ENCODE data around the gene ANKRD35. TPM values are rescaled to one million over a fixed set of nuclear protein-coding genes. Genes with fewer than 3 reads are reported as not detected.

The ANKRD35 gene
- total and polyA plus RNA-seq, 10 of the 15 experiments (the other 5 are each of a cell fraction or from before 2014, with no cell fraction given): 0.01 to 0.08 TPM; not detected in 8

GRCh38 chr1:145892486-145893087 lies 6.9 kb upstream of the ANKRD35 start (continued):
- TF ChIP-seq, protein P1, sequence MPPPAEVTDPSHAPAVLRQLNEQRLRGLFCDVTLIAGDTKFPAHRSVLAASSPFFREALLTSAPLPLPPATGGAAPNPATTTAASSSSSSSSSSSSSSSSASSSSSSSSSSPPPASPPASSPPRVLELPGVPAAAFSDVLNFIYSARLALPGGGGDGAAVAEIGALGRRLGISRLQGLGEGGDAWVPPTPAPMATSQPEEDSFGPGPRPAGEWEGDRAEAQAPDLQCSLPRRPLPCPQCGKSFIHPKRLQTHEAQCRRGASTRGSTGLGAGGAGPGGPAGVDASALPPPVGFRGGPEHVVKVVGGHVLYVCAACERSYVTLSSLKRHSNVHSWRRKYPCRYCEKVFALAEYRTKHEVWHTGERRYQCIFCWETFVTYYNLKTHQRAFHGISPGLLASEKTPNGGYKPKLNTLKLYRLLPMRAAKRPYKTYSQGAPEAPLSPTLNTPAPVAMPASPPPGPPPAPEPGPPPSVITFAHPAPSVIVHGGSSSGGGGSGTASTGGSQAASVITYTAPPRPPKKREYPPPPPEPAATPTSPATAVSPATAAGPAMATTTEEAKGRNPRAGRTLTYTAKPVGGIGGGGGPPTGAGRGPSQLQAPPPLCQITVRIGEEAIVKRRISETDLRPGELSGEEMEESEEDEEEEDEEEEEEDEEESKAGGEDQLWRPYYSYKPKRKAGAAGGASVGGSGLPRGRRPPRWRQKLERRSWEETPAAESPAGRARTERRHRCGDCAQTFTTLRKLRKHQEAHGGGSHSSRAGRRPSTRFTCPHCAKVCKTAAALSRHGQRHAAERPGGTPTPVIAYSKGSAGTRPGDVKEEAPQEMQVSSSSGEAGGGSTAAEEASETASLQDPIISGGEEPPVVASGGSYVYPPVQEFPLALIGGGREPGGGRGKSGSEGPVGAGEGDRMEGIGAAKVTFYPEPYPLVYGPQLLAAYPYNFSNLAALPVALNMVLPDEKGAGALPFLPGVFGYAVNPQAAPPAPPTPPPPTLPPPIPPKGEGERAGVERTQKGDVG (CRISPR knock-in tag; IDR thresholded peaks at IDR 0.05): no peak

- H3K4me3 ChIP-seq: no peak overlapping the region
- no peaks in the 10 kb centered on the region for H3K4me1 ChIP-seq (ENCODE audit: control insufficient read depth, insufficient read depth, low read length)
- H4K20me1 ChIP-seq (ENCODE audit: control insufficient read depth, insufficient read depth): no peaks in the 10 kb centered on the region
- no peak for DNase-seq (ENCODE audit: low read depth, low spot score)
- ChIA-PET SMC1A (ENCODE audit: uncharacterized antibody, unreplicated experiment) (interaction anchor here (0.6 to 2.7 kb wide), 25 partner anchors 9 to 140 kb away, joined by 3 to 12 read pairs (median 4); partner anchors contain the start of genes HJV, LIX1L and PIAS3), POLR2A (interaction anchor here (1.0 kb wide), 2 partner anchors 32 to 72 kb away, joined by 3 to 4 read pairs; partner anchors contain the start of genes ANKRD34A and POLR3GL), CTCF (interaction anchor here (0.6 to 5.9 kb wide), 32 partner anchors 9 to 141 kb away, joined by 3 to 66 read pairs (median 5); partner anchors contain the start of genes ANKRD34A, HJV, ITGA10 and LIX1L), RAD21 (ENCODE audit: unreplicated experiment) (interaction anchor here (0.8 to 2.8 kb wide), 12 partner anchors 11 to 120 kb away, joined by 3 to 10 read pairs (median 4); partner anchors contain the start of genes LIX1L, NUDT17 and PIAS3)
- H3K36me3 ChIP-seq (ENCODE audit: control insufficient read depth in 2 of 2, insufficient read depth in 2 of 2, low read length in 1 of 2): no peaks in the 10 kb centered on the region
- WGBS (ENCODE audit: insufficient coverage, insufficient replicate concordance, low lambda C conversion rate, missing lambda C conversion rate): 7% methylated on average over 6 of the region's 6 CpGs
- H3K79me2 ChIP-seq (ENCODE audit: control insufficient read depth, insufficient read depth, low read length): no peaks in the 10 kb centered on the region
- ATAC-seq: peak; percentile 95
- H3K27me3 ChIP-seq (replicated peaks in 1 of 2; ENCODE audit: control insufficient read depth in 2 of 2, insufficient read depth in 2 of 2, low read length in 1 of 2): no peaks in the 10 kb centered on the region
- BruUV-seq (replicated peaks): no TSS peak
- H3K9ac ChIP-seq (ENCODE audit: control insufficient read depth, insufficient read depth, low read length): no peak overlapping the region
- H2AFZ ChIP-seq (ENCODE audit: control insufficient read depth, low read depth, low read length): no peak overlapping the region; the same call in 1 of the 2 replicates
- no peaks in the 10 kb centered on the region for H3K9me3 ChIP-seq (replicated peaks; ENCODE audit: control insufficient read depth, insufficient read depth, low read length)
- H3K27ac ChIP-seq (ENCODE audit: control insufficient read depth, insufficient read depth): no peak overlapping the region
- FAIRE-seq: peak; percentile 44
- in situ Hi-C loops (cut with MboI) (no loop called here), intact Hi-C loops (cut with micrococcal nuclease; ENCODE audit: unreplicated experiment) (loop anchor here (1.0 to 2.0 kb wide), 2 partner anchors 19 to 121 kb away; partner anchors contain the start of gene ITGA10)
- no peak overlapping the region for H3K4me2 ChIP-seq (ENCODE audit: control insufficient read depth, insufficient read depth)
- no peak for TF ChIP-seq MEF2A (IDR thresholded peaks at IDR 0.05; ENCODE audit: insufficient read depth, low read depth, low read length)
- peak; percentile 74 for TF ChIP-seq EED (IDR thresholded peaks at IDR 0.05; ENCODE audit: low read depth)
- TF ChIP-seq HDAC6 (IDR thresholded peaks at IDR 0.05; ENCODE audit: unreplicated experiment): no peak
- TF ChIP-seq CHD4 (IDR thresholded peaks at IDR 0.05): no peak
- TF ChIP-seq YY1 (IDR thresholded peaks at IDR 0.05; ENCODE audit: low read depth, low read length): 0 out of 2 replicates have a peak, but pooled peaks have one; percentile 34
- no peak for TF ChIP-seq HCFC1 (IDR thresholded peaks at IDR 0.05; ENCODE audit: low read length)
- TF ChIP-seq CREM (IDR thresholded peaks at IDR 0.05; ENCODE audit: low read depth): no peak
- TF ChIP-seq RAD21 (IDR thresholded peaks at IDR 0.05; ENCODE audit: insufficient read depth, low read depth, low read length): peak; percentile 81
- peak; percentile 86 for TF ChIP-seq SMC3 (IDR thresholded peaks at IDR 0.05; ENCODE audit: borderline replicate concordance, low read length)
- TF ChIP-seq NFIC (IDR thresholded peaks at IDR 0.05; ENCODE audit: low read depth, low read length): no peak
- peak; percentile 82 for TF ChIP-seq IKZF1 (conservative IDR thresholded peaks at IDR 0.05)
- no peak for TF ChIP-seq GABPA (IDR thresholded peaks at IDR 0.05; ENCODE audit: low read depth)
- no peak for TF ChIP-seq PAX5 (IDR thresholded peaks at IDR 0.05; ENCODE audit: borderline replicate concordance, low read depth, low read length)
- TF ChIP-seq CTCF (IDR thresholded peaks at IDR 0.05 in 2 of 3, conservative IDR thresholded peaks at IDR 0.05 in 1 of 3; ENCODE audit: control insufficient read depth in 2 of 3, extremely low read depth in 1 of 3, insufficient read depth in 1 of 3, low read depth in 3 of 3, low read length in 3 of 3): peak; percentile 89 to 90 (median 90)
- peak; percentile 55 to 73; a peak in 3 of 4 replicates for TF ChIP-seq IKZF2 (IDR thresholded peaks at IDR 0.05)
Measured at GRCh38 chr1:145891587-145892485, 6.2 kb upstream of the ANKRD35 start.

All from GM12878 (cell line).